OCI-LY3 (cell line): Measurements from ENCODE around the gene CEP112.

Experiments
- H2AFZ ChIP-seq: fragments of 200-600, 300-600 bp; shearing (Covaris generic); 2 replicates; pipeline ENCODE4 v1.6.0; 2014; ENCODE audit warnings: antibody characterized with exemption, low read depth, low read length
- H3K27ac ChIP-seq: fragments of 200-600, 300-600 bp; sonication (generic); 2 replicates; pipeline ENCODE4 v1.5.1; 2014; ENCODE audit warnings: mild to moderate bottlenecking, low read length, moderate library complexity, mixed read lengths
- H3K27me3 ChIP-seq: fragments of 200-600, 300-600 bp; sonication (generic); 2 replicates; pipeline ENCODE4 v1.6.1; 2014; ENCODE audit warnings: low read depth, low read length, mixed read lengths
- H3K36me3 ChIP-seq: fragments of 200-600, 300-600 bp; sonication (generic); replicated peaks from 2 replicates; pipeline ENCODE3; 2014; ENCODE audit warnings: low read depth, low read length, mixed read lengths
- H3K4me1 ChIP-seq: fragments of 300-600, 200-600 bp; sonication (generic); 2 replicates; pipeline ENCODE4 v1.6.1; 2014; ENCODE audit warnings: low read length, mixed read lengths
- H3K4me2 ChIP-seq: fragments of 200-600, 300-600 bp; sonication (generic); 2 replicates; pipeline ENCODE4 v1.6.1; 2014; ENCODE audit warnings: low read length, mixed read lengths
- H3K4me3 ChIP-seq: fragments of 300-600, 200-600 bp; sonication (generic); 2 replicates; pipeline ENCODE4 v1.5.1; 2014; ENCODE audit warnings: antibody characterized with exemption, mild to moderate bottlenecking, low read length, moderate library complexity
- H3K79me2 ChIP-seq: fragments of 300-600, 200-600 bp; shearing (Covaris generic); 2 replicates; pipeline ENCODE4 v1.6.1; 2014; ENCODE audit warnings: mild to moderate bottlenecking, low read length, mixed read lengths
- H3K9ac ChIP-seq: fragments of 300-600, 200-600 bp; shearing (Covaris generic); 2 replicates; pipeline ENCODE4 v1.6.0; 2014; ENCODE audit warnings: mild to moderate bottlenecking, low read length, moderate library complexity
- H3K9me3 ChIP-seq: fragments of 200-600, 300-600 bp; shearing (Covaris generic); 2 replicates; pipeline ENCODE4 v1.6.1; 2014; ENCODE audit warnings: low read length, mixed read lengths; ENCODE audit not compliant: insufficient read depth
- H4K20me1 ChIP-seq: fragments of 200-600, 300-600 bp; sonication (generic); 2 replicates; pipeline ENCODE4 v1.6.1; 2016; ENCODE audit warnings: low read length, mixed read lengths; ENCODE audit not compliant: insufficient read depth
- CTCF ChIP-seq: fragments of 200-600, 300-600 bp; sonication (generic); IDR thresholded peaks from 2 replicates; pipeline ENCODE4 v1.5.1; 2014; ENCODE audit warnings: antibody characterized with exemption, low read length, low read depth
- EZH2phosphoT487 ChIP-seq: fragments of 200-600 bp; shearing (Covaris generic); IDR thresholded peaks from 2 replicates; pipeline ENCODE4 v1.6.1; 2018; ENCODE audit warnings: antibody characterized with exemption, mixed run types, low read depth

The CEP112 gene

GRCh38 chr17:65807361-65807760 is 384.6 kb downstream of the CEP112 start:
- Histone ChIP-seq H3K27me3 (no peaks in the 10 kb centered on the region), H3K4me3 (no peak overlapping the region), H3K36me3 (peaks cover 22% of the 10 kb centered on the region), H3K27ac (no peak overlapping the region), H3K9ac (no peak overlapping the region), H3K9me3 (peaks cover 40% of the 10 kb centered on the region), H3K79me2 (no peaks in the 10 kb centered on the region), H3K4me1 (peaks cover 13% of the 10 kb centered on the region), H3K4me2 (no peak overlapping the region), H4K20me1 (no peaks in the 10 kb centered on the region), H2AFZ (no peak overlapping the region)
- no peak for TF ChIP-seq EZH2phosphoT487
- no peak for TF ChIP-seq CTCF

GRCh38 chr17:65801513-65801912 is 390.4 kb downstream of the CEP112 start:
- peaks cover 15% of the 10 kb centered on the region for H3K4me1 ChIP-seq
- no peak for TF ChIP-seq CTCF
- TF ChIP-seq EZH2phosphoT487: no peak
- no peak overlapping the region for H3K9ac ChIP-seq
- no peak overlapping the region for H3K27ac ChIP-seq
- no peak overlapping the region for H3K4me3 ChIP-seq
- no peaks in the 10 kb centered on the region for H3K27me3 ChIP-seq
- H3K9me3 ChIP-seq: peaks cover 49% of the 10 kb centered on the region
- H3K4me2 ChIP-seq: no peak overlapping the region
- H4K20me1 ChIP-seq: no peaks in the 10 kb centered on the region
- no peaks in the 10 kb centered on the region for H3K79me2 ChIP-seq
- H3K36me3 ChIP-seq: peaks cover 25% of the 10 kb centered on the region
- no peak overlapping the region for H2AFZ ChIP-seq

GRCh38 chr17:65800655-65801054 is 391.3 kb downstream of the CEP112 start:
- Histone ChIP-seq H3K9me3 (peaks cover 41% of the 10 kb centered on the region), H3K4me1 (peaks cover 15% of the 10 kb centered on the region), H4K20me1 (no peaks in the 10 kb centered on the region), H2AFZ (no peak overlapping the region), H3K27ac (no peak overlapping the region), H3K79me2 (no peaks in the 10 kb centered on the region), H3K9ac (no peak overlapping the region), H3K4me2 (no peak overlapping the region), H3K27me3 (no peaks in the 10 kb centered on the region), H3K4me3 (no peak overlapping the region), H3K36me3 (peaks cover 21% of the 10 kb centered on the region)
- no peak for TF ChIP-seq EZH2phosphoT487

GRCh38 chr17:65799869-65800268 is 392.1 kb downstream of the CEP112 start:
- Histone ChIP-seq H3K4me3 (no peak overlapping the region), H3K36me3 (peaks cover 15% of the 10 kb centered on the region), H2AFZ (no peak overlapping the region), H3K27ac (no peak overlapping the region), H3K79me2 (no peaks in the 10 kb centered on the region), H3K9ac (no peak overlapping the region), H3K4me2 (0 out of 2 replicates have a peak overlapping the region, but pooled peaks have one; percentile 2), H4K20me1 (no peaks in the 10 kb centered on the region), H3K27me3 (no peaks in the 10 kb centered on the region), H3K4me1 (peaks cover 15% of the 10 kb centered on the region), H3K9me3 (peaks cover 35% of the 10 kb centered on the region; the same call in 1 of the 2 replicates)
- TF ChIP-seq CTCF: no peak
- TF ChIP-seq EZH2phosphoT487: no peak
